ENCODE measurements around the gene ADAMTS17. TPM values are rescaled to one million over a fixed set of nuclear protein-coding genes. Genes with fewer than 3 reads are reported as not detected.

Gene ADAMTS17
- total RNA-seq, 1 experiment from 2014 or later = 1.8 TPM

GRCh38 chr15:100158356-100158755, 183.4 kb downstream of the ADAMTS17 start:
- TF ChIP-seq AFF4 (CRISPR knock-in tag; IDR thresholded peaks at IDR 0.05; ENCODE audit: borderline replicate concordance) = no peak
- TF ChIP-seq MYBL2 (CRISPR knock-in tag; IDR thresholded peaks at IDR 0.05) = no peak
- TF ChIP-seq ZNF423 (CRISPR knock-in tag; IDR thresholded peaks at IDR 0.05) = no peak
- no peak for TF ChIP-seq TCF7 (CRISPR knock-in tag; IDR thresholded peaks at IDR 0.05; ENCODE audit: low read depth)
- TF ChIP-seq TP53 (CRISPR knock-in tag; IDR thresholded peaks at IDR 0.05) = no peak
- no peak for TF ChIP-seq NR3C1 (CRISPR knock-in tag; conservative IDR thresholded peaks at IDR 0.05; ENCODE audit: low read depth)
- TF ChIP-seq ZBTB21 (CRISPR knock-in tag; IDR thresholded peaks at IDR 0.05; ENCODE audit: borderline replicate concordance) = no peak
- TF ChIP-seq STAT6 (CRISPR knock-in tag; conservative IDR thresholded peaks at IDR 0.05; ENCODE audit: low read depth) = no peak
- TF ChIP-seq NFYB (CRISPR knock-in tag; conservative IDR thresholded peaks at IDR 0.05; ENCODE audit: low read depth) = no peak
- no peak for DNase-seq (ENCODE audit: low spot score)
- peak; percentile 60; the same call in 1 of the 2 replicates for ATAC-seq
- Mint-ChIP-seq H3K27me3 (ENCODE audit: low read depth) (no peaks in the 10 kb centered on the region), H3K27ac (no peak overlapping the region), H3K4me1 (peaks cover 27% of the 10 kb centered on the region), H3K36me3 (no peaks in the 10 kb centered on the region), H3K4me3 (no peak overlapping the region), H3K9me3 (no peaks in the 10 kb centered on the region)
- CTCF ChIA-PET = interaction anchor here (0.6 to 1.3 kb wide), 4 partner anchors 25 to 181 kb away, joined by 3 read pairs; no protein-coding TSS in a partner anchor
- POLR2A ChIA-PET = no interaction called here

GRCh38 chr15:100156201-100156600, 185.6 kb downstream of the ADAMTS17 start:
- H3K27ac Mint-ChIP-seq = no peak overlapping the region
- H3K4me1 Mint-ChIP-seq = peaks cover 23% of the 10 kb centered on the region
- ChIA-PET CTCF (no interaction called here), POLR2A (no interaction called here)
- TF ChIP-seq FOXP1 (CRISPR knock-in tag; IDR thresholded peaks at IDR 0.05; ENCODE audit: borderline replicate concordance) = no peak
- TF ChIP-seq FOXK1 (CRISPR knock-in tag; IDR thresholded peaks at IDR 0.05) = no peak
- TF ChIP-seq ZNF317 (CRISPR knock-in tag; IDR thresholded peaks at IDR 0.05; ENCODE audit: borderline replicate concordance, low read depth) = no peak
- no peak for TF ChIP-seq RELA (CRISPR knock-in tag; IDR thresholded peaks at IDR 0.05; ENCODE audit: borderline replicate concordance)
- no peak for DNase-seq (ENCODE audit: low spot score)
- H3K36me3 Mint-ChIP-seq = no peaks in the 10 kb centered on the region
- H3K4me3 Mint-ChIP-seq = no peak overlapping the region
- no peaks in the 10 kb centered on the region for H3K9me3 Mint-ChIP-seq
- H3K27me3 Mint-ChIP-seq (ENCODE audit: low read depth) = no peaks in the 10 kb centered on the region
- no peak for ATAC-seq

- POLR2A ChIA-PET = no interaction called here
- ATAC-seq (peak; percentile 62), DNase-seq (ENCODE audit: low spot score) (no peak)
- H3K36me3 Mint-ChIP-seq = peaks cover 4% of the 10 kb centered on the region; the same call in 1 of the 2 replicates
- H3K9me3 Mint-ChIP-seq = peaks cover 5% of the 10 kb centered on the region
- peaks cover 16% of the 10 kb centered on the region for H3K4me1 Mint-ChIP-seq
- CTCF ChIA-PET = no interaction called here
- no peaks in the 10 kb centered on the region for H3K27me3 Mint-ChIP-seq (ENCODE audit: low read depth)
- H3K4me3 Mint-ChIP-seq = no peak overlapping the region
- H3K27ac Mint-ChIP-seq = no peak overlapping the region
- TF ChIP-seq FOXK1 (CRISPR knock-in tag; IDR thresholded peaks at IDR 0.05) (no peak), CREM (CRISPR knock-in tag; IDR thresholded peaks at IDR 0.05) (no peak), ZNF138 (CRISPR knock-in tag; conservative IDR thresholded peaks at IDR 0.05) (no peak), IRF1 (CRISPR knock-in tag; IDR thresholded peaks at IDR 0.05) (no peak), ZSCAN18 (CRISPR knock-in tag; IDR thresholded peaks at IDR 0.05) (no peak), TEAD4 (CRISPR knock-in tag; IDR thresholded peaks at IDR 0.05) (no peak), NFATC4 (CRISPR knock-in tag; IDR thresholded peaks at IDR 0.05) (no peak), RELA (CRISPR knock-in tag; IDR thresholded peaks at IDR 0.05; ENCODE audit: borderline replicate concordance) (no peak), GTF2I (CRISPR knock-in tag; conservative IDR thresholded peaks at IDR 0.05) (no peak)
Measured at GRCh38 chr15:100154338-100154737, 187.4 kb downstream of the ADAMTS17 start.
